ENCODE results near the gene NPR3. TPM values are rescaled to one million over a fixed set of nuclear protein-coding genes. Genes with fewer than 3 reads are reported as not detected.
"Not testable (repeated sequence)": the region's sequence is repeated elsewhere in the genome, so short reads cannot be mapped to it uniquely, and the experiment has no call there.

Gene NPR3
- total RNA-seq, 1 donor from 2014 or later: 59.3 TPM

- no peak for DNase-seq
Measured at GRCh38 chr5:32765266-32765665, 54.1 kb downstream of the NPR3 start.

DNA sequence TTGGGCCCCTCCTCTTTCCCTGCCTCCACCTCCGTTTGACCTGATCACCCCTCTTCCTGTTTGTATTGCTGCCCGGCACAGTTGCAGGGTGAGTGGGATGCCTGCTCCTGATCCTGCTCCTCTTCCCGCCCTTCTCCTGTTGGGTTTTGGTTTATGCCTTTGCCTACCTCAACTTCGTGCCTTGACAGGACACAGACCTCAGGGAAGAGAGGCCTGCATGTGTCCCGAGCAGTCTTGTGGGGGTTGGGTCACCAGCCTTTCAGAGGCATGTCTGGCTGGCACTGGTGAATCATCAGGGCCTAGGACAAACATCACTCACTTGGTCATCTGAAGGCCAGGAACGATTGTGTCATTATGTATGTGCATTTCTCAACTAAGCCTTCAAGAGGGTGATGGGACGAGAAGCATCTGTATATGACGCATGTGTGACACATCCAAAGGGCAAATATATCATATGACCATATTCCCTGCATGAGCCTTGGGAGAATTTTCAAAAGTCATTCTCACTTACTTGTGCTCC lies 56.9 kb downstream of the NPR3 start:
- DNase-seq: no peak

DNA sequence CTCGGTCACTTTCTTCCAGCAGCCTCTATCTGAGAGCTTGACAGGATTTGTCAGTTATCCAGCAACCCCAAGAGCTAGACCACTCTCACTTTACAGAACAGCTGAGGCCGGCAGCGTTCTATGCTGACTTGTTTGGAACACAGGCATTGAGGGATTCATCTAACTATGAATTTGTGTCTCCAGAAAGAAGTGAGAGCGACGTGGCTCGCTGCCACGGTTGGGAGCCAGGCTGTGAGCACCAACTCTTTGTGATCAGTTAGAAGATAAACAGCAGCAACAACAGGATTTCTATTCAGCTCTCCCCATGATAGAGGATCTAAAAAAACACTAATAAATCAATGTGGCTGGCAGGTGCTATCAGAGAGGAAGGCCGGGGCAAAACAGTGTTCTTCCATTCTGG lies 58.6 kb downstream of the NPR3 start:
- no peak for DNase-seq

DNA sequence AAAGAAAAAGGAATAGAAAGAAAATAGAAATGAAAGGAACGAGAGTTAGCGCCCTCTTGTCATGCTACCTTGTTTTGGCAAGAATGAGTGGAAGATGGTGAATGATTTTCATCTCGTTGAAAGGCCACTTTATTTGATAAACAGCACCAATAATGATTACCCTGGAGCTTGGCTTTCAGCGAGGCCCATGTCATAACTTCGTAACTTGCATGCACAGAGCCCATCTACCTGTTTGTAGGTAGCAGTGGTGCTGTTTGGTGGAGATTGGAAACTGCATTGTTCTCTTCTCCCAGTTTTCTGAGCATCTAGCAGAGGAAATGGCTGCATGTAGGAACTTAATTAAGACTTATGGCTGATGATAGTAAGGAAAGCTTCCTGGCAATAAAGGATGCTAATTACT lies 59.3 kb downstream of the NPR3 start:
- no peak for DNase-seq

- DNase-seq: no peak
Measured at GRCh38 chr5:32771037-32771436, 59.9 kb downstream of the NPR3 start.

GRCh38 chr5:32773944-32774343 lies 62.8 kb downstream of the NPR3 start:
- DNase-seq: no peak

GRCh38 chr5:32776200-32776599 lies 65.1 kb downstream of the NPR3 start:
- DNase-seq: no peak

DNA sequence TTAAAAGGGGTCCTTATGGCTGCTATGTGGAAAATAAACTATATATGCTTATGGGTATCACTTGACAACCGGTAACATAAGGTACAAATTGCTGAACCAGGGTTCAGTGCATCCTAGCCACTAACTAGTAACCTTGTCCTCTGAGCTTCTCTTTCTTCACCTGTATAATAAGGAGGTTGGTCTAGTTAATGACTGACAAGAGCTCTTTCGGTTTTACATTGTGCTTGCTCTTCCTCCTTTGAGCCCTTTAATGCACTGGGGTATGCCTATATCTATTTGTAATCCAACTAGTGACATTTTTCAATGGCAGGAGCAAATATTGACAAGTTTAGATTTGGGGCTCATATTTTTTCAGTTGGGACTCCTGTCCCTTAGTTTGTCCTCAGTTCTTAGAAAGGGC lies 66.1 kb downstream of the NPR3 start:
- no peak for DNase-seq

- DNase-seq: no peak
Measured at GRCh38 chr5:32777733-32778132, 66.6 kb downstream of the NPR3 start.

DNA sequence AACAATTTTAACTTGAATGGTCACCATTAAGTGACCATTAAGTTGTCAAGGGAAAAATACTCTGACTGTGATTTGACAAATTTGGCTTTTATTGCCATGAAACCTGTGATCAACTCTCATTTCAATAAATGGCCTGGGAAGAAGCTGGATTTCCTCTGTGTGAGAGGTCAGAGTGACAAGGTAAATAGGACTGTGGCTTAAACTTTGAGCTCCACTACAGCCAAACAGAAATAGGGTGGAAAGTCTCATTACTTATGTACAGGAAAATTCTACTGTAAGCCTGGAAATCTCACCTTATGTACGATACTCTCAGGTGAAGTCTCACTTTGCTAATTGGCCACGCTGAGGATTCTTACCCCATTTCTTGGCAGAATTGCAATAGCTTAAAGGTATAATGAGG lies 67.3 kb downstream of the NPR3 start:
- no peak for DNase-seq

- DNase-seq: no peak
Measured at GRCh38 chr5:32779754-32780415, 68.8 kb downstream of the NPR3 start.

- DNase-seq: no peak
Measured at GRCh38 chr5:32780508-32780919, 69.4 kb downstream of the NPR3 start.

- DNase-seq: no peak
Measured at GRCh38 chr5:32783661-32784060, 72.5 kb downstream of the NPR3 start.

DNA sequence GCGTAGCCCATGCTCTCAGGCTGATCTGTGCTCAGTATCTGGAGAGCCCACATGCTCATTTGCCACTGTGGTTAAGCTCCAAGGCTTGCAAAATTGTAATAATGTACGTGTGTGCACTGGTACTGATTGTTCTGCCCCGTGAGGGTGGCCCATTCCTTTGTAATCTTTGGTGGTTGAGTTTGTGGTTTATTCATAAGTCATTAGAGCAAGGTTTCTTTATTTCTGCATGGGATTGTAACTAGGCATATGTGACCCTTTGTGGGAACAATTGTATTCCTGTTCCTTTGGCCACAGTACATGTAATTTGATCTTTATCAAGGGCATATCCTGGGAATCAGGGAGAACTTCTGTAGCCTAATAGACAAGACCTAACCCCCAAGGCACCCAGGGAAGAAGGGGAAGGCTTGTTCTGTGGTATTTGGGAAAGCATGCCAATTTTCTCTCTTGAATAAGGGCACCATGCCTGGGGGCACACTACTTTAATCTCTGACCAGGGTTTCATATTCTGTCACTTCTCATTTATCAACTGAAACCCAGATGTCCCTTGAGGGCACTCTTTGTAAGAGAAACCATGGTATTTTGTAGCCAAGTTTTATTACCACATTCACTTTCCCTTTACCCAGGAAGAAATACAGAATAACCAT lies 74.6 kb downstream of the NPR3 start:
- DNase-seq: peak; percentile 42

DNA sequence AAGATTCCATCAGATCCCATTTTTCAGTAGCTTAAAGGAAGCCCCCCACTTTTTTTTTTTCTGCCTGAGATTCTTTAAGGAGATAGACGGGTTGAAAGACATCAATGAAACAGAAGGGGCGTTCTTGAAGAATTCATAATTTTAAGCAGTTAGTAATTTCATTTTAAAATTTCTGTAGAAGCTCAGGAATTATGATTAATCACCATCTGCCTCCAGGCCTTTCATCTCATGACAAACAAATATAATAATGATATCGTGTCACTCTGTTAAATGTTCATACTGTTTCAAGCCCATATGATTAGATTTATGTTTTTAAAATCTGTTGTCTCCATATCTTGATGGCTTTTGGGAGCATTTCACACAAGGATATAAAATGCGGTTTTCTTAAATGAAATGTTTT lies 75.2 kb downstream of the NPR3 start:
- DNase-seq: no peak

DNA sequence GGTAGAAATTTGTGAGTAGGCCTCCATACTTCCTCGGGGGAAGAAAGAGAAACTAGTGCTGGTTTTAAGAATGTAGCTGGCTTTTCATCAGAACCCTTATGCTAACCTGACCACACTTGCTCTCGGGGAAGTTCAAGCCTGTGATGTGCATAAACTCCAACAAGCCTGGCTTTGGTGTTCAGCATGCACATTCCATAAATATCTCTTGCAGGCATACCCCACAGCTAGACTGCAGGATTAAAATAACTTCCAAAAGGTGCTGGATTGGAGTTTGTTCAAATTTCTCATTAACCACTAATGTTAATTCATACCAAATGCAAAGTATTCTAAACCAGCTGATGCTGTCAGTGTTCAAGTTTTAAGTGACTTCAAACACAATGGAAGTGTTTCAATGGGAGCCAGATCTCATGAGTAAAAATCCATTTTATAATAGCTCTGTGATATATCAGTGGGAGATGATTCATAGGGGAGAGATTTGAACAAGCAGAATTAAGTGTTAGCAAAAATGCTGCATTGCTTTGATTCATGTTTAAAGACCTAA lies 79.4 kb downstream of the NPR3 start:
- no peak for DNase-seq

- DNase-seq: no peak
Measured at GRCh38 chr5:32791536-32792243, 80.6 kb downstream of the NPR3 start.

DNA sequence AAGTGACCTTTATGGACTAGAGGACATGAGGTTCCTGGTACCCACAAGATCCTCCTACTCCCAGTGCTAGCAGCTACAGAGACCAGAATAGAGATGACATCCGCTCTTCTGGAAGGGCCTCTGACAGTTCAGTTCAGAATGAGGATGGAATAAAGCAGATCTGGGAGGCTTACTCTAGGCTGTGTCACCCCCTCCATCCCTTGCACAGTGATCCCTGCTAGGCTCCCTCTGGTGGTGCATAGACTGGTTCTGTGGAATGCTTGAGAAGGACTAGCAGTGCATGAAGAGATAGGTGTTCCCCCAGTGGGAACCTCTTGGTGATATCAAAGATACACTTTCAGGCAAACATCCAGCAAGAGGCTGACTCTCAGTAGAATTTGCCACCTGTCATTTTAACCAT lies 83.0 kb downstream of the NPR3 start:
- DNase-seq: no peak

GRCh38 chr5:32802764-32803163 lies 91.6 kb downstream of the NPR3 start:
- DNase-seq: no peak

- no peak for DNase-seq
Measured at GRCh38 chr5:32803656-32804055, 92.5 kb downstream of the NPR3 start.

- not testable (repeated sequence) for DNase-seq
Measured at GRCh38 chr5:32805462-32805861, 94.3 kb downstream of the NPR3 start.

DNA sequence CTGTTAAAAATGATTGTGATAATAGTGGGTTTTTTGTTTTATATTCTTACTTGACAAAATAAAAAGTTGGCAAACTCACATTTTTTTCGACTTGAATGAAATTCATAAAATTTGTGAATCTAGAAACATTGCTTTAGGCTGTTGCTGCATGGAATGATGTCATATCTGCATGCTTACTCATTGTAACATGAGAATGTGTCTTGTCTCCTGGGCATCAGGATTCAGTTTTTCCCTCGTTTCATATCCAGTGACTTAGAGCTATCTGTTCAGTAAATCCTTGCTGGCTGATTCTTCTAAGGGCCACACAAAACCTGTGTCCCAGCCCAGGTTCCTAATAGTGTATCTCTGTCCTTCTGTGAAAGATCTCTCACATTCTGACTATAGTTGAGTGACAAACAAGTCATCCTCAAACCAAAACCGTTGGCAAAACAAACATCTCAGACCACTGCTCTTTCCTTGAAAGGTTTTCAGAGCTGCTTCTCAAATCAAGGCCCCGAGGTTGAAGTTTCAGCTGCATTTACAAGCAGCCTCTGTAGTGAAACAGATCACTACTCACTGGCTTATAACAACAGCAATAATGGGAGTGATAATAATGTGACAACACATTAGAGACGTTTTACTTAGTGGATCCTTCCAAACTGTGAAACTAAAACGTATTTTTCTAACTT lies 95.0 kb downstream of the NPR3 start:
- DNase-seq: peak; percentile 66

- DNase-seq: no peak
Measured at GRCh38 chr5:32808783-32809182, 97.7 kb downstream of the NPR3 start.

Data from tongue (tissue), 2 donors.